ENCODE data around the gene FNDC3B. TPM values are rescaled to one million over a fixed set of nuclear protein-coding genes. Genes with fewer than 3 reads are reported as not detected.

FNDC3B gene
- total and polyA plus RNA-seq, 4 donors: 23.3 to 74.2 (median 32.9) TPM

DNA sequence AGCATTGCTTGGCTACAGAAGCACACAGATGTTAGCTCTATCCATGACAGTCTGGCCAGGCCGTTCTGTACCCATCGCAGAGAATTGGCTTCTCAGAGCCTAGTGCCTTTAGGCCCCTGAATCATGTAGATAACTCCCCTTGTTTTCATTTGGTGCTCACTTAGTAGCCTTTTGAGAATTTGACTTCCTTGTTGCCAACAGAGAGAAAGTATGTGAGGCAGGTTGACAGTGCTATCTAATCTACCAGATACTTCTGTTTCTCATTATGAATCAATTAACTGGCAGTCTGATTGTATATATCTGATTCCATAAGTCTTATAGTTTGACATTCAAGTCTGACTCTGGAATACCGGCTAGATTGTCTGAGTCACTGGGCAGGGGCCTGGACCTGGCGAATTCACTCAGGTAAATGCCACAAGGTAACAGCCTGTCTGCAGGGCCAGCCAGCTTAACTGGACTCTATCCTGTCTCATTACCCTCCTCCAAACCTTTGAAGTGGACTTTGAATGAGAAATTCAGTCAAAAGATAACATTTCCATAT lies 248.6 kb downstream of the FNDC3B start:
- Histone ChIP-seq H3K9me3 (ENCODE audit: control insufficient read depth in 4 of 4, low read length in 3 of 4) (no peaks in the 10 kb centered on the region), H3K27me3 (ENCODE audit: control insufficient read depth in 4 of 4, insufficient read depth in 4 of 4, low read length in 3 of 4) (no peaks in the 10 kb centered on the region), H3K9ac (ENCODE audit: low read depth in 1 of 2, low read length in 2 of 2) (no peak overlapping the region), H3K36me3 (ENCODE audit: control insufficient read depth in 4 of 4, insufficient read depth in 3 of 4, low read depth in 1 of 4, low read length in 3 of 4) (peaks cover 7 to 24% (median 16%) of the 10 kb centered on the region in 4 donors), H3K4me3 (ENCODE audit: low read depth in 1 of 3, low read length in 3 of 3) (no peak overlapping the region), H3K4me1 (ENCODE audit: control insufficient read depth in 4 of 4, insufficient read depth in 4 of 4, low read length in 3 of 4) (peaks cover 3 to 33% (median 9%) of the 10 kb centered on the region in 4 donors), H3K27ac (ENCODE audit: low read depth in 1 of 2, low read length in 2 of 2) (peak overlapping the region; percentile 3 to 7)
- WGBS: 70% methylated on average over 4 of the region's 4 CpGs
- peak; percentile 4 for TF ChIP-seq HNF4G (IDR thresholded peaks at IDR 0.05)
- no peak for TF ChIP-seq NR2F2 (IDR thresholded peaks at IDR 0.05)
- TF ChIP-seq, protein P1, sequence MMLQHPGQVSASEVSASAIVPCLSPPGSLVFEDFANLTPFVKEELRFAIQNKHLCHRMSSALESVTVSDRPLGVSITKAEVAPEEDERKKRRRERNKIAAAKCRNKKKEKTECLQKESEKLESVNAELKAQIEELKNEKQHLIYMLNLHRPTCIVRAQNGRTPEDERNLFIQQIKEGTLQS (IDR thresholded peaks at IDR 0.05): no peak
- no peak for TF ChIP-seq SP1 (IDR thresholded peaks at IDR 0.05)
- TF ChIP-seq, protein P2, sequence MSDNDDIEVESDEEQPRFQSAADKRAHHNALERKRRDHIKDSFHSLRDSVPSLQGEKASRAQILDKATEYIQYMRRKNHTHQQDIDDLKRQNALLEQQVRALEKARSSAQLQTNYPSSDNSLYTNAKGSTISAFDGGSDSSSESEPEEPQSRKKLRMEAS (IDR thresholded peaks at IDR 0.05): no peak
- no peak for TF ChIP-seq FOXA1 (IDR thresholded peaks at IDR 0.05)
- peak in 1 of 2 donors; percentile 19 for TF ChIP-seq RXRA (IDR thresholded peaks at IDR 0.05)
- TF ChIP-seq, protein P3, sequence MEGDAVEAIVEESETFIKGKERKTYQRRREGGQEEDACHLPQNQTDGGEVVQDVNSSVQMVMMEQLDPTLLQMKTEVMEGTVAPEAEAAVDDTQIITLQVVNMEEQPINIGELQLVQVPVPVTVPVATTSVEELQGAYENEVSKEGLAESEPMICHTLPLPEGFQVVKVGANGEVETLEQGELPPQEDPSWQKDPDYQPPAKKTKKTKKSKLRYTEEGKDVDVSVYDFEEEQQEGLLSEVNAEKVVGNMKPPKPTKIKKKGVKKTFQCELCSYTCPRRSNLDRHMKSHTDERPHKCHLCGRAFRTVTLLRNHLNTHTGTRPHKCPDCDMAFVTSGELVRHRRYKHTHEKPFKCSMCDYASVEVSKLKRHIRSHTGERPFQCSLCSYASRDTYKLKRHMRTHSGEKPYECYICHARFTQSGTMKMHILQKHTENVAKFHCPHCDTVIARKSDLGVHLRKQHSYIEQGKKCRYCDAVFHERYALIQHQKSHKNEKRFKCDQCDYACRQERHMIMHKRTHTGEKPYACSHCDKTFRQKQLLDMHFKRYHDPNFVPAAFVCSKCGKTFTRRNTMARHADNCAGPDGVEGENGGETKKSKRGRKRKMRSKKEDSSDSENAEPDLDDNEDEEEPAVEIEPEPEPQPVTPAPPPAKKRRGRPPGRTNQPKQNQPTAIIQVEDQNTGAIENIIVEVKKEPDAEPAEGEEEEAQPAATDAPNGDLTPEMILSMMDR (IDR thresholded peaks at IDR 0.05; ENCODE audit: low read depth, low read length, missing input control): no peak
- peak; percentile 56 to 71 for TF ChIP-seq HNF4A (conservative IDR thresholded peaks at IDR 0.05)
- no peak for DNase-seq (ENCODE audit: low spot score)

DNA sequence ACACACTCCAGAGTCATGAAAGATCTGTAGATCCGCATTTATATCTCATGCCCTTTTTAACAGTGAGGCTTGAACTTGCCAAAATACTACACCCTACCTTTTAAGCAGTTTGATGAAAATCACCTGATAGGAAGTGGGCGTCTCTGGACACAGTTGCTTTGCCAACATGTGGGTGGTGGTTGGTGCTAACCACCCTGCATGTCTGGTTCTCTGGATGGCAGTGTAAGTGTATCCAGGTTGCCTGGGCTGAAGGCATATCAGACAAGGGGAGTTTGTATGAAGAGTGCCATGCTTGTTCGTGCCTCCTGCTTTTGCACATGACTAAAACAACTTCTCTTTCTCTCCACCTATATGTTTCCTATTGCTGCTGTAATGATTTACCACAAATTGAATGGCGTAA lies 249.3 kb downstream of the FNDC3B start:
- Histone ChIP-seq H3K36me3 (ENCODE audit: control insufficient read depth in 4 of 4, insufficient read depth in 3 of 4, low read depth in 1 of 4, low read length in 3 of 4) (peaks cover 7 to 24% (median 16%) of the 10 kb centered on the region in 4 donors), H3K27me3 (ENCODE audit: control insufficient read depth in 4 of 4, insufficient read depth in 4 of 4, low read length in 3 of 4) (no peaks in the 10 kb centered on the region), H3K4me1 (ENCODE audit: control insufficient read depth in 4 of 4, insufficient read depth in 4 of 4, low read length in 3 of 4) (peaks cover 3 to 29% (median 9%) of the 10 kb centered on the region in 4 donors), H3K9ac (ENCODE audit: low read depth in 1 of 2, low read length in 2 of 2) (no peak overlapping the region), H3K9me3 (ENCODE audit: control insufficient read depth in 4 of 4, low read length in 3 of 4) (no peaks in the 10 kb centered on the region), H3K4me3 (ENCODE audit: low read depth in 1 of 3, low read length in 3 of 3) (no peak overlapping the region), H3K27ac (ENCODE audit: low read depth in 1 of 2, low read length in 2 of 2) (peak overlapping the region in 1 of 2 donors; percentile 3)
- TF ChIP-seq RXRA (IDR thresholded peaks at IDR 0.05) (no peak), JUND (IDR thresholded peaks at IDR 0.05) (no peak), GABPA (IDR thresholded peaks at IDR 0.05 in 1 of 2, conservative IDR thresholded peaks at IDR 0.05 in 1 of 2) (no peak), HNF4A (conservative IDR thresholded peaks at IDR 0.05) (no peak), EGR1 (IDR thresholded peaks at IDR 0.05; ENCODE audit: low read depth in 2 of 2) (no peak), SP1 (IDR thresholded peaks at IDR 0.05) (no peak), FOXA1 (IDR thresholded peaks at IDR 0.05) (no peak), TAF1 (conservative IDR thresholded peaks at IDR 0.05) (no peak)
- TF ChIP-seq, protein P1 (IDR thresholded peaks at IDR 0.05): no peak
- TF ChIP-seq, protein P4, sequence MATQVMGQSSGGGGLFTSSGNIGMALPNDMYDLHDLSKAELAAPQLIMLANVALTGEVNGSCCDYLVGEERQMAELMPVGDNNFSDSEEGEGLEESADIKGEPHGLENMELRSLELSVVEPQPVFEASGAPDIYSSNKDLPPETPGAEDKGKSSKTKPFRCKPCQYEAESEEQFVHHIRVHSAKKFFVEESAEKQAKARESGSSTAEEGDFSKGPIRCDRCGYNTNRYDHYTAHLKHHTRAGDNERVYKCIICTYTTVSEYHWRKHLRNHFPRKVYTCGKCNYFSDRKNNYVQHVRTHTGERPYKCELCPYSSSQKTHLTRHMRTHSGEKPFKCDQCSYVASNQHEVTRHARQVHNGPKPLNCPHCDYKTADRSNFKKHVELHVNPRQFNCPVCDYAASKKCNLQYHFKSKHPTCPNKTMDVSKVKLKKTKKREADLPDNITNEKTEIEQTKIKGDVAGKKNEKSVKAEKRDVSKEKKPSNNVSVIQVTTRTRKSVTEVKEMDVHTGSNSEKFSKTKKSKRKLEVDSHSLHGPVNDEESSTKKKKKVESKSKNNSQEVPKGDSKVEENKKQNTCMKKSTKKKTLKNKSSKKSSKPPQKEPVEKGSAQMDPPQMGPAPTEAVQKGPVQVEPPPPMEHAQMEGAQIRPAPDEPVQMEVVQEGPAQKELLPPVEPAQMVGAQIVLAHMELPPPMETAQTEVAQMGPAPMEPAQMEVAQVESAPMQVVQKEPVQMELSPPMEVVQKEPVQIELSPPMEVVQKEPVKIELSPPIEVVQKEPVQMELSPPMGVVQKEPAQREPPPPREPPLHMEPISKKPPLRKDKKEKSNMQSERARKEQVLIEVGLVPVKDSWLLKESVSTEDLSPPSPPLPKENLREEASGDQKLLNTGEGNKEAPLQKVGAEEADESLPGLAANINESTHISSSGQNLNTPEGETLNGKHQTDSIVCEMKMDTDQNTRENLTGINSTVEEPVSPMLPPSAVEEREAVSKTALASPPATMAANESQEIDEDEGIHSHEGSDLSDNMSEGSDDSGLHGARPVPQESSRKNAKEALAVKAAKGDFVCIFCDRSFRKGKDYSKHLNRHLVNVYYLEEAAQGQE (IDR thresholded peaks at IDR 0.05): no peak
- no peak for DNase-seq (ENCODE audit: low spot score)
- WGBS: 89% methylated on average over 4 of the region's 4 CpGs

All from liver (tissue), 9 donors.